HepG2 (cell line): ENCODE data around the gene CNP. TPM values are rescaled to one million over a fixed set of nuclear protein-coding genes. Genes with fewer than 3 reads are reported as not detected.

Experiments used
- DMTF1 ChIP-seq: sonication (generic); formaldehyde crosslinking; IDR thresholded peaks from 2 replicates; pipeline ENCODE4 v1.4.0; 2020; ENCODE audit warnings: mild to moderate bottlenecking, missing genetic modification reagents
- E2F5 ChIP-seq: sonication (generic); formaldehyde crosslinking; conservative IDR thresholded peaks from 2 replicates; pipeline ENCODE4 v1.4.0; 2020; ENCODE audit warnings: missing genetic modification reagents
- FOSL1 ChIP-seq: sonication (generic); formaldehyde crosslinking; IDR thresholded peaks from 2 replicates; pipeline ENCODE4 v1.9.0; 2021; ENCODE audit warnings: missing genetic modification reagents, borderline replicate concordance
- GMEB1 ChIP-seq: sonication (generic); formaldehyde crosslinking; IDR thresholded peaks from 2 replicates; pipeline ENCODE4 v1.5.1; 2020; ENCODE audit warnings: missing genetic modification reagents, mild to moderate bottlenecking, borderline replicate concordance
- HNRNPH1 ChIP-seq: fragments of 200-400 bp; formaldehyde crosslinking; optimal IDR thresholded peaks from 2 replicates; pipeline ENCODE3; 2017; ENCODE audit warnings: mild to moderate bottlenecking, low read depth, low read length
- HNRNPL ChIP-seq: fragments of 200-400 bp; formaldehyde crosslinking; IDR thresholded peaks from 2 replicates; pipeline ENCODE4 v1.6.1; 2017; ENCODE audit warnings: mild to moderate bottlenecking, low read depth, low read length
- KLF6 ChIP-seq: IDR thresholded peaks from 2 replicates; pipeline ENCODE4 v1.8.0; 2016; ENCODE audit warnings: missing biosample characterization, missing genetic modification reagents
- NAIF1 ChIP-seq: sonication (generic); formaldehyde crosslinking; IDR thresholded peaks from 2 replicates; pipeline ENCODE4 v1.5.0; 2020; ENCODE audit warnings: mild to moderate bottlenecking, missing genetic modification reagents, borderline replicate concordance
- PITX1 ChIP-seq: sonication (generic); formaldehyde crosslinking; IDR thresholded peaks from 2 replicates; pipeline ENCODE4 v1.5.1; 2020; ENCODE audit warnings: mild to moderate bottlenecking, missing genetic modification reagents
- TBP ChIP-seq: sonication (generic); formaldehyde crosslinking; IDR thresholded peaks from 2 replicates; pipeline ENCODE4 v1.5.0; 2020; ENCODE audit warnings: missing genetic modification reagents
- TOE1 ChIP-seq: sonication (generic); formaldehyde crosslinking; IDR thresholded peaks from 2 replicates; pipeline ENCODE4 v1.4.0; 2020; ENCODE audit warnings: mild to moderate bottlenecking, missing genetic modification reagents
- ZFX ChIP-seq: sonication (generic); formaldehyde crosslinking; IDR thresholded peaks from 2 replicates; pipeline ENCODE4 v1.4.0; 2020; ENCODE audit warnings: mild to moderate bottlenecking, low read depth, missing genetic modification reagents, moderate library complexity
- ZNF225 ChIP-seq: sonication (generic); formaldehyde crosslinking; IDR thresholded peaks from 2 replicates; pipeline ENCODE4 v1.4.0; 2020; ENCODE audit warnings: mild to moderate bottlenecking, missing genetic modification reagents
- ZNF230 ChIP-seq: sonication (generic); formaldehyde crosslinking; IDR thresholded peaks from 2 replicates; pipeline ENCODE4 v1.4.0; 2020; ENCODE audit warnings: mild to moderate bottlenecking, missing genetic modification reagents
- ZNF253 ChIP-seq: sonication (generic); formaldehyde crosslinking; IDR thresholded peaks from 2 replicates; pipeline ENCODE4 v1.8.0; 2022; ENCODE audit warnings: mild to moderate bottlenecking, missing genetic modification reagents, borderline replicate concordance
- ZNF331 ChIP-seq: sonication (generic); formaldehyde crosslinking; IDR thresholded peaks from 2 replicates; pipeline ENCODE4 v1.4.0; 2020; ENCODE audit warnings: missing genetic modification reagents
- ZNF367 ChIP-seq: sonication (generic); formaldehyde crosslinking; IDR thresholded peaks from 2 replicates; pipeline ENCODE4 v1.4.0; 2020; ENCODE audit warnings: missing genetic modification reagents, borderline replicate concordance
- ZNF432 ChIP-seq: sonication (generic); formaldehyde crosslinking; IDR thresholded peaks from 2 replicates; pipeline ENCODE4 v1.5.0; 2020; ENCODE audit warnings: missing genetic modification reagents, mild to moderate bottlenecking, borderline replicate concordance
- ZNF44 ChIP-seq: sonication (generic); formaldehyde crosslinking; IDR thresholded peaks from 2 replicates; pipeline ENCODE4 v1.5.1; 2020; ENCODE audit warnings: mild to moderate bottlenecking, missing genetic modification reagents
- ZNF570 ChIP-seq: sonication (generic); formaldehyde crosslinking; IDR thresholded peaks from 2 replicates; pipeline ENCODE4 v1.4.0; 2020; ENCODE audit warnings: mild to moderate bottlenecking, missing genetic modification reagents, borderline replicate concordance
- ZNF629 ChIP-seq: sonication (generic); formaldehyde crosslinking; conservative IDR thresholded peaks from 2 replicates; pipeline ENCODE4 v1.5.0; 2020; ENCODE audit warnings: missing genetic modification reagents
- ZNF660 ChIP-seq: sonication (generic); formaldehyde crosslinking; IDR thresholded peaks from 2 replicates; pipeline ENCODE4 v1.5.1; 2020; ENCODE audit warnings: mild to moderate bottlenecking, low read depth, missing genetic modification reagents, borderline replicate concordance
- ZNF781 ChIP-seq: sonication (generic); formaldehyde crosslinking; IDR thresholded peaks from 2 replicates; pipeline ENCODE4 v1.5.1; 2020; ENCODE audit warnings: borderline replicate concordance, mild to moderate bottlenecking, missing genetic modification reagents; ENCODE audit errors: not compliant biosample characterization
- ZNF839 ChIP-seq: sonication (generic); formaldehyde crosslinking; IDR thresholded peaks from 2 replicates; pipeline ENCODE4 v1.4.0; 2020; ENCODE audit warnings: missing genetic modification reagents, mild to moderate bottlenecking, borderline replicate concordance
- ZSCAN12 ChIP-seq: sonication (generic); formaldehyde crosslinking; IDR thresholded peaks from 2 replicates; pipeline ENCODE4 v1.9.0; 2021; ENCODE audit warnings: mild to moderate bottlenecking, missing genetic modification reagents
- polyA plus RNA-seq, 8 experiments: library from polyadenylated mRNA; depleted of rRNA in 3 of 8; stranded (reverse) in 7 of 8; unstranded in 1 of 8; fragments of >200 nt; fragmentation: Illumina TruSeq in 4 of 8; extraction: Trizol in 4 of 8; gene quantifications; 2 replicates each; pipeline versions ENCODE4 v1.2.1 to v1.2.3, GENCODE V29; 2011 to 2016; ENCODE audit warnings: low read depth in 4 of 8, missing spikeins in 1 of 8, mixed read lengths in 1 of 8; ENCODE audit not compliant: insufficient read depth in 1 of 8
- total RNA-seq, 5 experiments: library from RNA; depleted of rRNA; stranded (reverse); fragments of >200 nt; fragmentation: Illumina TruSeq; extraction: Trizol; gene quantifications; 2 replicates each; pipeline ENCODE4 v1.2.3, GENCODE V29; 2016; ENCODE audit warnings: low read depth in 1 of 5
- TF ChIP-seq, protein P1 (sequence below): sonication (generic); formaldehyde crosslinking; IDR thresholded peaks from 2 replicates; pipeline ENCODE4 v1.4.0; 2020; ENCODE audit warnings: low read depth, mild to moderate bottlenecking, missing genetic modification reagents

Gene CNP
- total and polyA plus RNA-seq, 2 of the 13 experiments (the other 11 are each of a cell fraction or from before 2014, with no cell fraction given), result 97.2 to 161 TPM

DNA sequence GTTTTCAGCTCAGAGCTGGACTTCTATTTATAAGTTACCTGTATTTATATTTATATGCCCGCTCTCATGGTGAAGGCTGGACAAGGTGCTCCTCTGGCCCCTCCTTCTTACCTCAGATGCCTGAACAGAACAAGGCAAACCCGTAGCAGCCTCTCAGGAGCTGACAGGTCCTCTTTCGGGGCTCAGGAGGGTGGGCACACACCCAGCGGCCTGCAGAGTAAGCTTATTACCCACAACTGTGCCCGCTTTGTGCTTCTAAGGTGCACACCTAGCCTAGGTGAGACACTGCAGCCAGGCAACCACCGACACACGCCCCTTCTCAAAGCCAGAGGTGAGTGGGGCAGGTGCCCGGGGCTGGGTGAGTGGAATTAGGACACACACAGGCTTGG is 58.6 kb downstream of the CNP start (continued):
- no peak for TF ChIP-seq GMEB1 (CRISPR knock-in tag)
- no peak for TF ChIP-seq TBP
- TF ChIP-seq ZNF629 (CRISPR knock-in tag), result no peak
- TF ChIP-seq ZNF44, result no peak
- TF ChIP-seq DMTF1 (CRISPR knock-in tag), result no peak
- no peak for TF ChIP-seq ZSCAN12 (CRISPR knock-in tag)
- no peak for TF ChIP-seq HNRNPL
- TF ChIP-seq ZNF570 (CRISPR knock-in tag), result no peak
- TF ChIP-seq, protein P1, sequence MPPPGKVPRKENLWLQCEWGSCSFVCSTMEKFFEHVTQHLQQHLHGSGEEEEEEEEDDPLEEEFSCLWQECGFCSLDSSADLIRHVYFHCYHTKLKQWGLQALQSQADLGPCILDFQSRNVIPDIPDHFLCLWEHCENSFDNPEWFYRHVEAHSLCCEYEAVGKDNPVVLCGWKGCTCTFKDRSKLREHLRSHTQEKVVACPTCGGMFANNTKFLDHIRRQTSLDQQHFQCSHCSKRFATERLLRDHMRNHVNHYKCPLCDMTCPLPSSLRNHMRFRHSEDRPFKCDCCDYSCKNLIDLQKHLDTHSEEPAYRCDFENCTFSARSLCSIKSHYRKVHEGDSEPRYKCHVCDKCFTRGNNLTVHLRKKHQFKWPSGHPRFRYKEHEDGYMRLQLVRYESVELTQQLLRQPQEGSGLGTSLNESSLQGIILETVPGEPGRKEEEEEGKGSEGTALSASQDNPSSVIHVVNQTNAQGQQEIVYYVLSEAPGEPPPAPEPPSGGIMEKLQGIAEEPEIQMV, result no peak
- no peak for TF ChIP-seq ZNF225 (CRISPR knock-in tag)
- no peak for TF ChIP-seq ZNF432
- TF ChIP-seq ZNF781, result peak; percentile 36
- TF ChIP-seq ZNF839 (CRISPR knock-in tag), result 0 out of 2 replicates have a peak, but pooled peaks have one; percentile 46
- TF ChIP-seq ZNF367 (CRISPR knock-in tag), result no peak
- peak; percentile 18; the same call in 1 of the 2 replicates for TF ChIP-seq PITX1 (CRISPR knock-in tag)
- no peak for TF ChIP-seq FOSL1 (CRISPR knock-in tag)
- TF ChIP-seq ZFX (CRISPR knock-in tag), result no peak; the same call in 1 of the 2 replicates
- no peak for TF ChIP-seq KLF6 (CRISPR knock-in tag)
- no peak for TF ChIP-seq ZNF660 (CRISPR knock-in tag)
- 0 out of 2 replicates have a peak, but pooled peaks have one; percentile 36 for TF ChIP-seq ZNF253 (CRISPR knock-in tag)
- no peak for TF ChIP-seq HNRNPH1
- no peak for TF ChIP-seq NAIF1 (CRISPR knock-in tag)
- no peak for TF ChIP-seq TOE1 (CRISPR knock-in tag)
- TF ChIP-seq E2F5 (CRISPR knock-in tag), result no peak
- no peak for TF ChIP-seq ZNF331
- no peak for TF ChIP-seq ZNF230 (CRISPR knock-in tag)
